HG03460 (cell line): Measurements from ENCODE around the gene RRP15.

ENCODE experiments used
- ATAC-seq: cut with Tn5 transposase; IDR thresholded peaks from one replicate; pipeline ENCODE4 v1.9.1; 2021; ENCODE audit not compliant: unreplicated experiment

RRP15 gene

DNA sequence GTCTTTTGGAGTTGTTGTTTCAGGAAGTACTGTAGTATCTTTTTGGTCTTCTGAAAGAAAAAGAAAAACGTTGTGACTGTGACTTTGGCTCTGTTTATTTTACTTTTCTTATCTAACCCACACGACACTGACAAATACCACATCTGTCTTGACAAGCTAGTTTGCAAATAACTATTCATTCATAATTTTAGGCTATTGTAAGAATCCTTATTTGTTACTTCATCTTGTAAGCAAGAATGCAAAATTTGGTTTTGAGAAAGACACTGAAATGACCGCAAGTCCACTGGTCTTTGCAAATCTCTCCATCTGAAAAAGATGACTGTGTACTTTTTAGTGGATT lies 72.8 kb downstream of the RRP15 start:
- ATAC-seq, result no peak

- ATAC-seq, result no peak
These were observed 76.4 kb downstream of the RRP15 start for GRCh38 chr1:218361298-218362065.

- ATAC-seq, result no peak
These were observed 77.5 kb downstream of the RRP15 start for GRCh38 chr1:218362418-218363076.

GRCh38 chr1:218363141-218363540 lies 78.0 kb downstream of the RRP15 start:
- ATAC-seq, result no peak

DNA sequence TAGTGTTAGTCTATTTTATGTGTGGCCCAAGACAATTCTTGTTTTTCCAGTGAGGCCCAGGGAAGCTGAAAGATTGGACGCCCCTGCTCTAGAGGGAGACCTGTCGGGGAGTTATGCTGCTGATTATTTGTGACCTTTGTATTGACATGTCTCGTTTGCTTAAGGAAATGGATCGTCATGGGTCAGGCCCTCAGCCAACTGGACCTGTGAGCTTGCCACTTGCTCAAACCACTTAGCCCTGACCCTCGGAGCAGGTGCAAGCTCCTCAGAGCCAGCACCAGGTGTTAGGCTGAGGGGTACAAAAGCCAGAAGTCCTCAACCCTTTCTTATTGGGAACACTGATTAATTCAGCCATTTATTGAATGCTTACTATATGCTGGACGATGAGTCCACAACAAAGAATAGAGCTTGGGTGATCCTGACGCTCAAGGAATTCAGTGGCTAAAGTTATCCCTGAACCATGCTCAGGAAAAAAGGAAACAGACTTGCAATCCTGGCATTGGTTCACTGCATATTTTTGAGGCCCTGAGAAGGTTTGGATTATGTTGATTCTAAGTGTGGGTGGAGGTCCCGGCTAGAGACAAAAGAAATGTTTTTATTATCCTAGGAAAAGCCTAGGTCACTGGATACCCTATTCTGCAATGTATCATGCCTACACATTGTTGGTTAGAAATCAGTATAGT lies 79.1 kb downstream of the RRP15 start:
- ATAC-seq, result no peak

DNA sequence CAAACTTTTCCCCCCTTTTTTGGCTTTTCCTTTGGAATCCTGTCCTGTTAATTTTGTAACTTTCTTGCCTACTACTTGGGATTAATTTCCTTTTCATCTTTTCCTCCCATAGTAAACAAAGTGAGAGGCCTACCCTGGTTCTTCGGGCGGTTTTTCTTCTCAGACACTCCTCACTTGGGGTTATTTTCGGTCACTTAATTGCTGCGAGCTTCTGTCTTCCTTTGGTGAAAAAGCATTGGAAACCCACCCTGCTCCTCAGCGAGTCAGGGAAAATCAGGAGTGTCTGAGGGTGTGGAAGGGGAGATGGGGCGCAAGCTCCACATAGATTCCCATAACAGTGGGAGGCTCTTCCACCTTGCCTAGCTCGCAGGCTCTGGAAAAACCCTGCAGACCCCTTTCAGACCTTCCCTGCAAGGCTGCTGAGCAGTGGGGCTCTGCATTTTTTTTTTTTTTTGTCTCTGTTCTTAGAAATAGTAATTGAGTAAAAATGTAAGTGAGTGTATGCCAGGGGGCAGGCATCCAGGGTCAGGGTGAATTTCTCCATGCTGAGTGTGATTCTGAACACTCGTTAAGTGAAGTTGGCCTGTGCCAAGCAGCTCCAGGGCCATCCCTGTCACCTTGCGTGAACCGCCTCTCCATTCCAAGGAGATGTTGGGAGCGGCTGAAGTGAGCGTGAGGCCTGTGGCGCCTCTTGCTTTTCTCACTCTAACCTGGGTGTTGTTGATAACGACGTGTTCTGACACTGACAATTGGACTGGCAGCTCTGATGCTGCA lies 80.3 kb downstream of the RRP15 start:
- no peak for ATAC-seq

DNA sequence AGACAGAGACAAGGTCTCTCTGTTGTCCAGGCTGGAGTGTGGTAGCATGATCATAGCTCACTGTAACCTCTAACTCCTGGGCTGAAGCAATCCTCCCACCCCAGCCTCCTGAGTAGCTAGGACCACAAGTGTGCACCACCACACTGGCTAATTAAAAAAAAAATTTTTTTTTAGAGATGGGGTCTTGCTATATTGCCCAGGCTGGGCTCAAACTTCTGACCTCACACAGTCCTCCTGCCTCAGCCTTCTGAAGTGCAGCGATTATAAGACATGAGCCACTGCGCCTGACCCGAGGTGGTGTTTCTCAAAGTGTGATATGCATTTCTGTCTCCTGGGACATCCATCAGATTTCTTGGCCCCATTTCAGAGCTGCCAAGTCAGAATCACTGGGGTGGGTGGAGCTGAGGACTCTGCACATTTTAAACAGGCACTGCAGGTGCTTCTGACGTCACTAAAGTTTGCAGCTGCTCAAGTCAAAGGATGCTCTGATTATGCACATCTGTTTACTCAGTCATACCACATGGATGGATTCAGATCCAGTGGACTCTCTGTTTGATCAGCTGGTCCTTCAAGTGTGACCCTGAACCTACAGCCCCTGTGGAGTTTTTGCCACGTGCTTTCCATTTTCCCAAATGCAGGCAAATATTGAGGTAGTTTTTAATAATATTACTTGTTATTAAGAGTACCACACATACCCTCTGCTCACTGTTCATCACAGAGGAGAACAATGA lies 81.4 kb downstream of the RRP15 start:
- ATAC-seq, result no peak

DNA sequence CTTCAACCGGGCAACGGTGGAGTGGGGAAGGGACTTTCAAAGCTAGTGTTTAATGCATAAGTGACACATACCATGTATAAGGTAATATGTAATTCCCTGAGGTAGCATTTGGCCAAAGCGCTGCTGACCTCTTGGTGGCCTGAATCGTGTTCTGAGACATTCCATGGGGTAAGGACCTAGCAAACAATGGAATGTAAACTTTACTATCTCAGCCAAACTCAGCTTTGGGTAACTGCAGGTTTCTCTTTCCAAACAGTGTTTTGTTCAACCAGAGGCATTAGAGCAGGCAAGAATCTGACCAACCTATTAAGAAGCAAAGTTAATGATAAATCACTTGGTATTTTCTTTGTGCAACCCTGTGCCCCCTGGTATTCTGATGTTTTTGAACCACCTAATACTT lies 82.0 kb downstream of the RRP15 start:
- no peak for ATAC-seq

DNA sequence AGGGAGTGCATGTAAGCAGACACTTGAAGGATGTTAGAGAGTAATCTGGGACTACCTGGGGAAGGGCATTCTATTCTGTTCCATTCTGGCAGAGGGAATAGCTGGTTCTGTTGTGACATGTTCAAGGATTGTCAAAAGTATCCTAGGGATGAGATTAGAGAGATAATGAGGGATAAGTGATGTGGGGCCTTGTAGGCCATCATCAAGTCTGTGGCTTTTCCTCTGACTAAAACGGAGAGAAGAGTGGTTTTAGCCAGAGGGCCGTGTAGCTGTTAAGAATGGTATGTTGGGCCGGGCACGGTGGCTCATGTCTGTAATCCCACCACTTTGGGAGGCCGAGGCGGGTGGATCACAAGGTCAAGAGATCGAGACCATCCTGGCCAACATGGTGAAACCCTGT lies 83.6 kb downstream of the RRP15 start:
- no peak for ATAC-seq

DNA sequence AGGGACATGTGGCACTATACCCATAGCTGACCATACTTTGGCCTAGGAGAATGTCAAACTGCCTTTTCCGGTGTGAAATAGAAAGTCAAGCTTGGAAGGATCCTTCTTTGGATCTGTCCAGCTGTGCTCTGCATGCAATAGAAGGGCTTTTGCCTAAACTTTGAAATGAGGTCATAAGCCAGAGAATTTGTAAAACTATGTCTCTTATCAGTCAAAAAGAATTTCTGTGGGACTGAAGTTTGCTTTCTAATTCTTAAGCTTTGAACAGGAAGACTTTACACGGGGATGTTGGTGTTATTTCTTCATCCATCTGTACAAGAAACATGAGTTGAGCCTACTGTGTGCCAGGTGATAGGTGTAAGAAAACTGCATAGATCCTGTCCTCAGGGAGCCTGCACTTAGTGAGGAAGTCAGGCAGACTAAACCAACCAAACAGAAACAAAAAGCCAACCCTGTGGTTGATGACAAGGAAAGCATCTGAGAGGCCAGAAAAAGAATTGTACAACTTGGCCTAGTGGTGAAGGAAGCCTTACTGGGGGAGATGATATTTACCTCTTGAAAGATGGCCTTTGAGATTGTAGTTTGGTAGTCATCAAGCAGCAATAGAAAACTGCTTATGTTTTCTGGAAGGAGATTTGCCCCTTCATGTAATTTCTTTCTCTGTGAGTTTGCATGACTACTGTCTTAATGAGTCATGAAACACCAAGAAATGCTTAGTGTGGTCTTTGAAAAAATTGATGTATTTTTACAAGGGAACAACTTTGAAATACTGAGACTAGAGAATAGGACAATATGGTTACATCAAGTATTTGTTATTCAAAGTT lies 84.8 kb downstream of the RRP15 start:
- ATAC-seq, result no peak

GRCh38 chr1:218371927-218372672 lies 87.0 kb downstream of the RRP15 start:
- no peak for ATAC-seq

DNA sequence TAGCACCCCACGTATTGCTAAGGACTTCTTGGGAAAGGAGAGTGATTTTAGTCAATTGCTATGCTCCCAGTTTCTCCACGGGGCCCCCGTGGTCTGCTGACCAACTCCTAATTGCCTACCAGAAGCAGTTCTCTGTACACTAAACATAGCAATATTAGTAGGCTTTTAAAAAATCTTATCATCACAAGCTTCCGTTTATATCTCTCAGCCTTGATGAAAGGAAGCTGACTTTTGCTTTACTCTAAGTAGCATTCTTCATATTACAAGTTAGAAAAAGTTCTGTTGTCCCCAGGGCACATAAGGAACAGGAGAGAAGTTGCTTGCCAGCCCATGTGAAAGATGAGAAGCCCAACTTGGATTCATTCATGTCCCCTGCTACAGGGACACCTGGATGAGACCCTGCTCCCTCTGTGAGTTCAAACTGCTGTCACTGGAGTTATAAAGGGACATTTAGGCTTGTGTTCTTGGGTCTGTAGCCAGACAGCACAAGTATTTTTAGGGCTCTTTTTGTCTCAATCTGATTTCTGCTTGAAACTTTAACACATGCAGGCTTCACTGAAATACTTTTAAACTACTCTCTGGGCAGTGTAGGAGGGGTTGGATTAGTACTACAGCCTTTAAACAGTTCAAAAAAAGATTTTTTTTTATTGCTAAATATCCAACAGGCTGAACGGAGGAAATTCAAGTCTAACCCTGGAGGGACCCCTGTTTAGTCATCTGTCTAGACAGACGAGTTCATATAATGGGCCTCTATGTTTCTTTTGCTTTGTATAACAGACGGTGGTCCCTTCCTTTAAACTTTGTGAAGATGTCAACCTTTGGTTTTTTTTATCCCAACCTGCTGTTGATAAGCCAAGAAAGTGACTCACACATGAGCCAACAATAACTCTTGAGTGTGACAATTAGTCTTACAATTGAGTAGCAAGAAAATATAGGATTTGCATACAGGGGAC lies 89.6 kb downstream of the RRP15 start:
- ATAC-seq, result no peak

- ATAC-seq, result peak; percentile 13
These were observed 91.6 kb downstream of the RRP15 start for GRCh38 chr1:218376722-218377121.

GRCh38 chr1:218377143-218377660 lies 92.1 kb downstream of the RRP15 start:
- peak; percentile 74 for ATAC-seq

- no peak for ATAC-seq
These were observed 95.3 kb downstream of the RRP15 start for GRCh38 chr1:218380125-218380977.

GRCh38 chr1:218382261-218382660 lies 97.2 kb downstream of the RRP15 start:
- no peak for ATAC-seq

DNA sequence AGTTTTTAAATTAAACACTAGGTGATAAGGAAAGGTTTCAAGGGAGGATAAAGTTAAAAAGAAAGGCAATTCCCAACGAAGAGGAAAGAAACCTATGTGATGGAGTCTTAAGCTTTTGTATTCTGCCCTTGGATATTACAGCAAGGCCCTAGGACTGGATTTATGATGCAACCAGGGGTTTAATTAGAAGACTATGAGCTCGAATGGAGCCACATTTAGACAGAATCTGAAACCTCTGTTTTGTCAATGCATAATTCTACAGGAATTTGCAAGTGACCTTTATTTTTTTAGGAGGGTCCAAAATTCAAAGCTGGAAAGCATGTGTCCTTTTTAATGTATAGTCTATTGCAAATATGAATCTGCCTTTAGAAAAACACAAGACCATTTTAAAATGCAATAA lies 98.0 kb downstream of the RRP15 start:
- ATAC-seq, result no peak
